PC-3 (cell line): Measurements from ENCODE around the gene LSM3. TPM values are rescaled to one million over a fixed set of nuclear protein-coding genes. Genes with fewer than 3 reads are reported as not detected.

Source experiments
- ATAC-seq: fragments of 200-7000 bp; cut with Tn5 transposase; 2 replicates; pipeline ENCODE4 v1.9.1; 2020; ENCODE audit warnings: mild to moderate bottlenecking, moderate library complexity
- BruUV-seq: library from RNA; stranded (reverse); fragments of 400-500 nt; replicated peaks from 2 replicates; lab custom pipeline; 2021; lab: Mats Ljungman, UMichigan
- CTCF ChIA-PET: fragments of 300-600 bp; sonication (Branson Sonifier 250); formaldehyde crosslinking; loops from one replicate; lab custom pipeline; 2022; ENCODE audit warnings: antibody characterized with exemption; lab: Charles Lee
- POLR2A ChIA-PET: fragments of 300-600 bp; sonication (Branson Sonifier 250); formaldehyde crosslinking; loops from one replicate; lab custom pipeline; 2022; ENCODE audit warnings: antibody characterized with exemption; ENCODE audit not compliant: unreplicated experiment; lab: Charles Lee
- DNase-seq: peaks from one replicate; pipeline ENCODE4 v3.0.0-alpha.2; 2015
- H2AFZ ChIP-seq: fragments of 300-600 bp; sonication (generic); 2 replicates; pipeline ENCODE4 v1.6.0; 2016; ENCODE audit warnings: antibody characterized with exemption, low read length
- H3F3A ChIP-seq: fragments of 300-600 bp; sonication (generic); one replicate; pipeline ENCODE4 v1.6.0; 2017; ENCODE audit warnings: antibody characterized with exemption, low read length, control low read depth, mild to moderate bottlenecking; ENCODE audit not compliant: unreplicated experiment
- H3K27ac ChIP-seq: fragments of 300-600 bp; sonication (generic); 2 replicates; pipeline ENCODE4 v1.5.1; 2016; ENCODE audit warnings: mild to moderate bottlenecking, low read length
- H3K27me3 ChIP-seq: fragments of 300-600 bp; sonication (generic); 2 replicates; pipeline ENCODE4 v1.6.1; 2016; ENCODE audit warnings: low read length, mixed read lengths
- H3K36me3 ChIP-seq: fragments of 300-600 bp; sonication (generic); 2 replicates; pipeline ENCODE4 v1.6.1; 2016; ENCODE audit warnings: low read depth, mixed run types, low read length, mixed read lengths
- H3K4me1 ChIP-seq: fragments of 300-600 bp; sonication (generic); 2 replicates; pipeline ENCODE4 v1.5.1; 2016; ENCODE audit warnings: low read length; ENCODE audit not compliant: insufficient read depth
- H3K4me2 ChIP-seq: fragments of 300-600 bp; sonication (generic); 2 replicates; pipeline ENCODE4 v1.6.0; 2016; ENCODE audit warnings: low read length
- H3K4me3 ChIP-seq: fragments of 300-600 bp; sonication (generic); 2 replicates; pipeline ENCODE4 v1.5.1; 2016; ENCODE audit warnings: mild to moderate bottlenecking, low read length, mixed read lengths
- H3K79me2 ChIP-seq: fragments of 300-600 bp; sonication (generic); 2 replicates; pipeline ENCODE4 v1.6.1; 2017; ENCODE audit warnings: low read length, mixed read lengths
- H3K9ac ChIP-seq: fragments of 300-600 bp; sonication (generic); 2 replicates; pipeline ENCODE4 v1.6.0; 2016; ENCODE audit warnings: mild to moderate bottlenecking, low read length
- H3K9me2 ChIP-seq: fragments of 300-600 bp; sonication (generic); replicated peaks from 2 replicates; pipeline ENCODE4 v1.6.1; 2016; ENCODE audit warnings: mixed run types, low read length, mixed read lengths
- H3K9me3 ChIP-seq: fragments of 300-600 bp; sonication (generic); 2 replicates; pipeline ENCODE4 v1.6.1; 2016; ENCODE audit warnings: low read length, mixed read lengths
- H4K20me1 ChIP-seq: fragments of 300-600 bp; sonication (generic); 2 replicates; pipeline ENCODE4 v1.6.1; 2016; ENCODE audit warnings: low read length, mixed read lengths
- EZH2 ChIP-seq: fragments of 300-600 bp; sonication (generic); IDR thresholded peaks from one replicate; pipeline ENCODE4 v1.6.1; 2017; ENCODE audit warnings: antibody characterized with exemption, mild to moderate bottlenecking, low read length; ENCODE audit not compliant: unreplicated experiment
- EZH2phosphoT487 ChIP-seq: fragments of 300-600 bp; sonication (generic); IDR thresholded peaks from 2 replicates; pipeline ENCODE4 v1.6.1; 2018; ENCODE audit warnings: mild to moderate bottlenecking, antibody characterized with exemption, low read length, borderline replicate concordance
- intact Hi-C: fragments of 100-400 bp; cut with micrococcal nuclease; formaldehyde crosslinking; loops from 2 replicates; pipeline ENCODE4 v1.9.0; 2023
- total RNA-seq: library from RNA; depleted of rRNA; stranded (reverse); fragments of >200 nt; gene quantifications from 2 replicates; pipeline ENCODE4 v1.2.3, GENCODE V29; 2014
- TF ChIP-seq, protein P1 (sequence below): fragments of 300-600 bp; sonication (generic); conservative IDR thresholded peaks from 2 replicates; pipeline ENCODE4 v1.5.1; 2017; ENCODE audit warnings: antibody characterized with exemption, low read depth, mild to moderate bottlenecking, low read length

LSM3 gene
- total RNA-seq, 1 experiment from 2014 or later, result 27.2 TPM

DNA sequence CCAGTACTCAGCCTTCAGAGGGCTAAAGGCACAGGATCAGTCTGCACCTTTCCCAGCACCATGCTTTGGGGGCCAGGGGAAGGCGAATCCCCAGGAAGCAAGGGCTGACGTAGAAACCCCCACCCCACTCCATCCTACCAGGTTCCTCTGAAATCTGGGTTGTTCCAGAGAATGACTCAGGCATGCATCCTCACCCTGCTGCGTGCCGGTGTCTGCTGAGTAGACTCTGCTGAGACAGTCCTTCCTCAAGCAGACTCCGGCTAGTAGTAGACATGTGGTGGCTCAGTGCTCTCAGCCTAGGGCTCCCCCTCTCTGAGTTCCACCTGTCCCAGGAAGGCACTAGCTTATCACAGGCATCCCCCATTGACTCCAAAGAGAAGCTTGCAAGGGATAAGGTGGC lies 44.7 kb upstream of the LSM3 start:
- Histone ChIP-seq H3K27ac (no peak overlapping the region), H3K36me3 (peaks cover 72% of the 10 kb centered on the region), H3K9me3 (no peaks in the 10 kb centered on the region), H3K4me3 (no peak overlapping the region), H3K79me2 (peaks cover 6% of the 10 kb centered on the region), H3K4me2 (no peak overlapping the region), H3F3A (no peaks in the 10 kb centered on the region), H3K27me3 (no peaks in the 10 kb centered on the region), H3K9ac (no peak overlapping the region), H2AFZ (no peak overlapping the region), H3K9me2 (no peaks in the 10 kb centered on the region), H4K20me1 (peaks cover under 1% of the 10 kb centered on the region; the same call in 1 of the 2 replicates), H3K4me1 (peaks cover 21% of the 10 kb centered on the region)
- DNase-seq, result no peak
- BruUV-seq, result no TSS peak
- CTCF ChIA-PET, result no interaction called here
- 0 out of 2 replicates have a peak, but pooled peaks have one; percentile 6 for ATAC-seq
- intact Hi-C loops, result no loop called here
- POLR2A ChIA-PET, result no interaction called here
- TF ChIP-seq EZH2phosphoT487, result no peak
- TF ChIP-seq, protein P1, sequence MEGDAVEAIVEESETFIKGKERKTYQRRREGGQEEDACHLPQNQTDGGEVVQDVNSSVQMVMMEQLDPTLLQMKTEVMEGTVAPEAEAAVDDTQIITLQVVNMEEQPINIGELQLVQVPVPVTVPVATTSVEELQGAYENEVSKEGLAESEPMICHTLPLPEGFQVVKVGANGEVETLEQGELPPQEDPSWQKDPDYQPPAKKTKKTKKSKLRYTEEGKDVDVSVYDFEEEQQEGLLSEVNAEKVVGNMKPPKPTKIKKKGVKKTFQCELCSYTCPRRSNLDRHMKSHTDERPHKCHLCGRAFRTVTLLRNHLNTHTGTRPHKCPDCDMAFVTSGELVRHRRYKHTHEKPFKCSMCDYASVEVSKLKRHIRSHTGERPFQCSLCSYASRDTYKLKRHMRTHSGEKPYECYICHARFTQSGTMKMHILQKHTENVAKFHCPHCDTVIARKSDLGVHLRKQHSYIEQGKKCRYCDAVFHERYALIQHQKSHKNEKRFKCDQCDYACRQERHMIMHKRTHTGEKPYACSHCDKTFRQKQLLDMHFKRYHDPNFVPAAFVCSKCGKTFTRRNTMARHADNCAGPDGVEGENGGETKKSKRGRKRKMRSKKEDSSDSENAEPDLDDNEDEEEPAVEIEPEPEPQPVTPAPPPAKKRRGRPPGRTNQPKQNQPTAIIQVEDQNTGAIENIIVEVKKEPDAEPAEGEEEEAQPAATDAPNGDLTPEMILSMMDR, result no peak
- TF ChIP-seq EZH2, result no peak

DNA sequence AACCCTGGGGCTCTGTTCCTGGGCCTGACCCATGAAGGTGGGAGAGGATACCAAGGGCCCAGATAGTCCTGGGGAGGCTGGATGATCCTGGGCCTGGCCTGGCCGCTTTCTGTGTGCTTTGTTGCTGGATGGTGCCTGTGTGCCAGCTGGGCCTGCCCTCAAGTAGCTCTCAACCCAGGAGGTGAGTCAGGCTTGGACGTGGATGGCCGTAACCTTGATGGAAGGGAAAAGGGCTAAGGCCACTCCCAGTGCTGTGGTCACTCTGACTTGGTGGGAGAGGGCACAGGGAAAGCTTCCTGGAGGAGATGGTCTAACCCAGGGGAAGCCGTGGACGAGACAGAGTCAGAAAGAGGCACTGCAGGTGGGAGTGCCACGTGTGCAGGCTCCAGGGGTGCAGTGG lies 44.3 kb upstream of the LSM3 start:
- no TSS peak for BruUV-seq
- peaks cover 21% of the 10 kb centered on the region for H3K4me1 ChIP-seq
- no peaks in the 10 kb centered on the region for H4K20me1 ChIP-seq
- ATAC-seq (no peak), DNase-seq (no peak)
- H3K27ac ChIP-seq, result no peak overlapping the region
- ChIA-PET CTCF (no interaction called here), POLR2A (no interaction called here)
- intact Hi-C loops, result no loop called here
- TF ChIP-seq EZH2, result no peak
- TF ChIP-seq, protein P1, result no peak
- TF ChIP-seq EZH2phosphoT487, result no peak
- H3F3A ChIP-seq, result no peaks in the 10 kb centered on the region
- no peaks in the 10 kb centered on the region for H3K9me2 ChIP-seq
- H3K9me3 ChIP-seq, result no peaks in the 10 kb centered on the region
- no peak overlapping the region for H3K9ac ChIP-seq
- peaks cover 74% of the 10 kb centered on the region for H3K36me3 ChIP-seq
- H3K4me2 ChIP-seq, result no peak overlapping the region
- H3K27me3 ChIP-seq, result no peaks in the 10 kb centered on the region
- peaks cover 4% of the 10 kb centered on the region; the same call in 1 of the 2 replicates for H3K79me2 ChIP-seq
- no peak overlapping the region for H2AFZ ChIP-seq
- H3K4me3 ChIP-seq, result no peak overlapping the region

DNA sequence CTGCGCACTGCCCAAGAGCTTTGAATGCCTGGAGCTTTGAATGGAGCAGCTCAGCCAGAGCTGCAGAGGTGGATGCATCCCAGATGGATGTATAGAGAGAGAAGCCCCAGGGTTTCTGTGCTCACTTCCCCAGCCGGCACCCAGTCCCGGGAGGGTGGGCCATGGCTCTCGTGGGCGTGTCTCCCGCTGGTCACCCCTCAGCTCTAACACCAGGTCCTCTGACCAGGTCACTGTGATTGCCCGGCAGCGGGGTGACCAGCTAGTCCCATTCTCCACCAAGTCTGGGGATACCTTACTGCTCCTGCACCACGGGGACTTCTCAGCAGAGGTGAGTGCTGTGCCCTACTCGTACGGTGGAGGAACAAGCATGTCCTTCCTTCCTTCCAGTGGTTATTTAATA lies 43.0 kb upstream of the LSM3 start:
- Histone ChIP-seq H3K4me3 (no peak overlapping the region), H3K4me1 (peaks cover 21% of the 10 kb centered on the region), H3F3A (no peaks in the 10 kb centered on the region), H3K36me3 (peaks cover 64% of the 10 kb centered on the region), H3K9me2 (no peaks in the 10 kb centered on the region), H3K9ac (no peak overlapping the region), H2AFZ (no peak overlapping the region), H3K27ac (no peak overlapping the region), H3K9me3 (no peaks in the 10 kb centered on the region), H4K20me1 (no peaks in the 10 kb centered on the region), H3K79me2 (no peaks in the 10 kb centered on the region), H3K4me2 (no peak overlapping the region), H3K27me3 (no peaks in the 10 kb centered on the region)
- TF ChIP-seq, protein P1, result no peak
- TF ChIP-seq EZH2, result no peak
- TF ChIP-seq EZH2phosphoT487, result no peak
- no peak for DNase-seq
- ChIA-PET POLR2A (no interaction called here), CTCF (no interaction called here)
- ATAC-seq, result no peak
- BruUV-seq, result no TSS peak
- intact Hi-C loops, result no loop called here
